Liver (tissue), 9 donors: Measurements from ENCODE around the gene PNPLA3. TPM values are rescaled to one million over a fixed set of nuclear protein-coding genes. Genes with fewer than 3 reads are reported as not detected.

Source experiments
- DNase-seq: peaks from one replicate; pipeline ENCODE4 v3.0.0-alpha.2; 2017; ENCODE audit warnings: low spot score
- H3K27ac ChIP-seq, 2 donors: one replicate each; pipeline ENCODE4 v1.7.0; 2013; ENCODE audit warnings: inconsistent platforms in 2 of 2, low read length in 2 of 2, control low read depth in 1 of 2, low read depth in 1 of 2, mild to moderate bottlenecking in 1 of 2
- H3K27me3 ChIP-seq, 4 donors: one replicate each; pipeline versions ENCODE4 v1.6.1 to v1.7.0; 2013; ENCODE audit warnings: low read length in 3 of 4, inconsistent platforms in 1 of 4, mild to moderate bottlenecking in 1 of 4, moderate library complexity in 1 of 4; ENCODE audit not compliant: control insufficient read depth in 4 of 4, insufficient read depth in 4 of 4
- H3K36me3 ChIP-seq, 4 donors: one replicate each; pipeline versions ENCODE4 v1.6.1 to v1.7.0; 2013; ENCODE audit warnings: low read length in 3 of 4, mild to moderate bottlenecking in 3 of 4, low read depth in 1 of 4, moderate library complexity in 1 of 4; ENCODE audit not compliant: control insufficient read depth in 4 of 4, insufficient read depth in 3 of 4
- H3K4me1 ChIP-seq, 4 donors: one replicate each; pipeline versions ENCODE4 v1.6.1 to v1.7.0; 2013; ENCODE audit warnings: low read length in 3 of 4, mild to moderate bottlenecking in 3 of 4, moderate library complexity in 1 of 4; ENCODE audit not compliant: control insufficient read depth in 4 of 4, insufficient read depth in 4 of 4
- H3K4me3 ChIP-seq, 3 donors: one replicate each; pipeline versions ENCODE4 v1.6.1 to v1.7.0; 2013; ENCODE audit warnings: low read length in 3 of 3, control low read depth in 1 of 3, low read depth in 1 of 3, mild to moderate bottlenecking in 1 of 3
- H3K9ac ChIP-seq, 2 donors: one replicate each; pipeline ENCODE4 v1.7.0; 2013; ENCODE audit warnings: low read length in 2 of 2, mild to moderate bottlenecking in 2 of 2, moderate library complexity in 2 of 2, control low read depth in 1 of 2, low read depth in 1 of 2
- H3K9me3 ChIP-seq, 4 donors: one replicate each; pipeline versions ENCODE4 v1.6.1 to v1.7.0; 2013; ENCODE audit warnings: low read length in 3 of 4; ENCODE audit not compliant: control insufficient read depth in 4 of 4
- EGR1 ChIP-seq, 2 donors: IDR thresholded peaks; 2 replicates each; pipeline ENCODE4 v1.6.1; 2016 to 2018; ENCODE audit warnings: antibody characterized with exemption in 2 of 2, low read depth in 2 of 2
- FOXA1 ChIP-seq: IDR thresholded peaks from 2 replicates; pipeline ENCODE4 v1.6.1; 2016; ENCODE audit warnings: antibody characterized with exemption
- FOXA2 ChIP-seq: IDR thresholded peaks from 2 replicates; pipeline ENCODE4 v1.6.1; 2016; ENCODE audit warnings: antibody characterized with exemption
- GABPA ChIP-seq, 2 donors: IDR thresholded peaks in 1 of 2; conservative IDR thresholded peaks in 1 of 2; 2 replicates each; pipeline ENCODE4 v1.6.1; 2016; ENCODE audit warnings: antibody characterized with exemption in 2 of 2, mild to moderate bottlenecking in 1 of 2, moderate library complexity in 1 of 2
- HNF4A ChIP-seq, 2 donors: conservative IDR thresholded peaks; 2 replicates each; pipeline ENCODE4 v1.6.1; 2016; ENCODE audit warnings: antibody characterized with exemption in 2 of 2, mild to moderate bottlenecking in 2 of 2
- HNF4G ChIP-seq: IDR thresholded peaks from 2 replicates; pipeline ENCODE4 v1.6.1; 2016; ENCODE audit warnings: antibody characterized with exemption
- JUND ChIP-seq, 2 donors: IDR thresholded peaks; 2 replicates each; pipeline ENCODE4 v1.6.1; 2016; ENCODE audit warnings: antibody characterized with exemption in 2 of 2
- NR2F2 ChIP-seq: IDR thresholded peaks from 2 replicates; pipeline ENCODE4 v1.6.1; 2016; ENCODE audit warnings: antibody characterized with exemption
- RAD21 ChIP-seq, 2 donors: IDR thresholded peaks; 2 replicates each; pipeline ENCODE4 v1.6.1; 2016; ENCODE audit warnings: antibody characterized with exemption in 2 of 2, mild to moderate bottlenecking in 2 of 2
- RXRA ChIP-seq, 2 donors: IDR thresholded peaks; 2 replicates each; pipeline ENCODE4 v1.6.1; 2017 to 2018; ENCODE audit warnings: antibody characterized with exemption in 2 of 2, mild to moderate bottlenecking in 1 of 2
- SP1 ChIP-seq: IDR thresholded peaks from 2 replicates; pipeline ENCODE4 v1.6.1; 2018; ENCODE audit warnings: antibody characterized with exemption, mild to moderate bottlenecking
- YY1 ChIP-seq: IDR thresholded peaks from 2 replicates; pipeline ENCODE4 v1.6.1; 2016; ENCODE audit warnings: antibody characterized with exemption, mild to moderate bottlenecking
- WGBS: extraction: QIAGEN DNeasy Blood & Tissue Kit; methylation state at CpG from one replicate; pipeline ENCODE4 v1.1.7; 2013; 5-methylcytosine and 5-hydroxymethylcytosine counted together
- polyA plus RNA-seq, 2 donors: library from polyadenylated mRNA; stranded (reverse) in 1 of 2; unstranded in 1 of 2; fragments of 200-250 nt in 1 of 2; fragments of >200 nt in 1 of 2; fragmentation: Nextera tagmentation in 1 of 2; extraction: Ambion mirVana in 1 of 2; gene quantifications; one replicate each; pipeline versions ENCODE4 v1.2.1 to v1.2.3, GENCODE V29; 2013 to 2015
- total RNA-seq, 2 donors: library from RNA; depleted of rRNA; stranded (reverse); fragments of >200 nt; gene quantifications; one replicate each; pipeline ENCODE4 v1.2.3, GENCODE V29; 2014
- TF ChIP-seq, protein P1 (sequence below): IDR thresholded peaks from 2 replicates; pipeline ENCODE4 v1.6.1; 2016; ENCODE audit warnings: antibody characterized with exemption
- TF ChIP-seq, protein P2 (sequence below): IDR thresholded peaks from 2 replicates; pipeline ENCODE4 v1.6.1; 2016; ENCODE audit warnings: antibody characterized with exemption, mild to moderate bottlenecking
- TF ChIP-seq, protein P3 (sequence below): fragments of 150-350 bp; IDR thresholded peaks from 2 replicates; pipeline ENCODE4 v1.5.1; 2017; ENCODE audit warnings: improper control_type of control experiment, low read depth, low read length; ENCODE audit not compliant: missing input control
- TF ChIP-seq, protein P4 (sequence below): IDR thresholded peaks from 2 replicates; pipeline ENCODE4 v1.6.1; 2016; ENCODE audit warnings: antibody characterized with exemption
- TF ChIP-seq, protein P5 (sequence below): IDR thresholded peaks from 2 replicates; pipeline ENCODE4 v1.6.1; 2016; ENCODE audit warnings: antibody characterized with exemption
- donor health status: healthy.
- donor health status: healthy.
- donor health status: healthy.
- donor health status: healthy.
- donor health status: healthy.

Gene PNPLA3
- total and polyA plus RNA-seq, 4 donors: 15.9 to 59.1 (median 24.8) TPM

DNA sequence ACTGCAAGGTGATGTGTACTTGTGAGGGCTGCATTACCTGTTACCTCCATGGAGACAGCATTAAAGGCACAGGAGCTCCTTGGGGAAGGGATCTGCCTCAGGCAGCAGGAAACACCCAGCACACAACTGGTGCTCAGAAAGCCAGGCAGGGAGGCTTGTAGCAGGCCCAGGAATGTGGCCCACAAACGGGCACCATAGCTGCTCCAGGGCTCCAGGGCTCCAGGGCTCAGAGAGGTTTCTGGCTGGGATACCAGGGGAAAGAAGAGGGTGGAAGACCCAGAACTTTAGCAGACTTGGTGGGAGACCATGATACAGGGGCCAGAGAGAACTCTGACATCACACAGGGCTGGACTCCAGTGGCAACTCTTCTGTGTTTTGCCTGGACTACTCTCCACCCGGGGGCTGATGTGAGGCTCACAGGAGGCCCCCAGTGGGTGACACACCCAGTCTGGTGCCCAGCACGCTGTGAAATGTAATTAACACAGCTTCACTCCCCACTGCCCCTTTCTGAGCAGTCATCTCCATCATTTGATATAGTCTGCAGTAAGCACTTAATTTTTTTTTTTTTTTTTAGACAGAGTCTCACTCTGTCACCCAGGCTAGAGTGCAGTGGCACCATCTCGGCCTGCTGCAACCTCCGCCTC, 46.6 kb upstream of the PNPLA3 start:
- no peak for DNase-seq
- Histone ChIP-seq H3K9ac (no peak overlapping the region), H3K27ac (no peak overlapping the region), H3K36me3 (no peaks in the 10 kb centered on the region), H3K4me1 (peaks cover 0 to 4% (median 2%) of the 10 kb centered on the region in 4 donors), H3K9me3 (no peaks in the 10 kb centered on the region), H3K27me3 (peaks cover 0 to 5% (median 0%) of the 10 kb centered on the region in 4 donors), H3K4me3 (no peak overlapping the region)
- no peak for TF ChIP-seq SP1
- no peak for TF ChIP-seq EGR1 (IDR thresholded peaks at IDR 0.05; ENCODE audit: low read depth in 2 of 2)
- no peak for TF ChIP-seq HNF4G
- TF ChIP-seq FOXA1: no peak
- no peak for TF ChIP-seq GABPA (IDR thresholded peaks at IDR 0.05 in 1 of 2, conservative IDR thresholded peaks at IDR 0.05 in 1 of 2)
- no peak for TF ChIP-seq RXRA (IDR thresholded peaks at IDR 0.05)
- TF ChIP-seq NR2F2: no peak
- TF ChIP-seq FOXA2: no peak
- no peak for TF ChIP-seq YY1
- TF ChIP-seq, protein P1, sequence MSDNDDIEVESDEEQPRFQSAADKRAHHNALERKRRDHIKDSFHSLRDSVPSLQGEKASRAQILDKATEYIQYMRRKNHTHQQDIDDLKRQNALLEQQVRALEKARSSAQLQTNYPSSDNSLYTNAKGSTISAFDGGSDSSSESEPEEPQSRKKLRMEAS: no peak
- TF ChIP-seq, protein P2, sequence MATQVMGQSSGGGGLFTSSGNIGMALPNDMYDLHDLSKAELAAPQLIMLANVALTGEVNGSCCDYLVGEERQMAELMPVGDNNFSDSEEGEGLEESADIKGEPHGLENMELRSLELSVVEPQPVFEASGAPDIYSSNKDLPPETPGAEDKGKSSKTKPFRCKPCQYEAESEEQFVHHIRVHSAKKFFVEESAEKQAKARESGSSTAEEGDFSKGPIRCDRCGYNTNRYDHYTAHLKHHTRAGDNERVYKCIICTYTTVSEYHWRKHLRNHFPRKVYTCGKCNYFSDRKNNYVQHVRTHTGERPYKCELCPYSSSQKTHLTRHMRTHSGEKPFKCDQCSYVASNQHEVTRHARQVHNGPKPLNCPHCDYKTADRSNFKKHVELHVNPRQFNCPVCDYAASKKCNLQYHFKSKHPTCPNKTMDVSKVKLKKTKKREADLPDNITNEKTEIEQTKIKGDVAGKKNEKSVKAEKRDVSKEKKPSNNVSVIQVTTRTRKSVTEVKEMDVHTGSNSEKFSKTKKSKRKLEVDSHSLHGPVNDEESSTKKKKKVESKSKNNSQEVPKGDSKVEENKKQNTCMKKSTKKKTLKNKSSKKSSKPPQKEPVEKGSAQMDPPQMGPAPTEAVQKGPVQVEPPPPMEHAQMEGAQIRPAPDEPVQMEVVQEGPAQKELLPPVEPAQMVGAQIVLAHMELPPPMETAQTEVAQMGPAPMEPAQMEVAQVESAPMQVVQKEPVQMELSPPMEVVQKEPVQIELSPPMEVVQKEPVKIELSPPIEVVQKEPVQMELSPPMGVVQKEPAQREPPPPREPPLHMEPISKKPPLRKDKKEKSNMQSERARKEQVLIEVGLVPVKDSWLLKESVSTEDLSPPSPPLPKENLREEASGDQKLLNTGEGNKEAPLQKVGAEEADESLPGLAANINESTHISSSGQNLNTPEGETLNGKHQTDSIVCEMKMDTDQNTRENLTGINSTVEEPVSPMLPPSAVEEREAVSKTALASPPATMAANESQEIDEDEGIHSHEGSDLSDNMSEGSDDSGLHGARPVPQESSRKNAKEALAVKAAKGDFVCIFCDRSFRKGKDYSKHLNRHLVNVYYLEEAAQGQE: no peak
- TF ChIP-seq RAD21 (IDR thresholded peaks at IDR 0.05): no peak
- TF ChIP-seq JUND (IDR thresholded peaks at IDR 0.05): no peak
- TF ChIP-seq, protein P3, sequence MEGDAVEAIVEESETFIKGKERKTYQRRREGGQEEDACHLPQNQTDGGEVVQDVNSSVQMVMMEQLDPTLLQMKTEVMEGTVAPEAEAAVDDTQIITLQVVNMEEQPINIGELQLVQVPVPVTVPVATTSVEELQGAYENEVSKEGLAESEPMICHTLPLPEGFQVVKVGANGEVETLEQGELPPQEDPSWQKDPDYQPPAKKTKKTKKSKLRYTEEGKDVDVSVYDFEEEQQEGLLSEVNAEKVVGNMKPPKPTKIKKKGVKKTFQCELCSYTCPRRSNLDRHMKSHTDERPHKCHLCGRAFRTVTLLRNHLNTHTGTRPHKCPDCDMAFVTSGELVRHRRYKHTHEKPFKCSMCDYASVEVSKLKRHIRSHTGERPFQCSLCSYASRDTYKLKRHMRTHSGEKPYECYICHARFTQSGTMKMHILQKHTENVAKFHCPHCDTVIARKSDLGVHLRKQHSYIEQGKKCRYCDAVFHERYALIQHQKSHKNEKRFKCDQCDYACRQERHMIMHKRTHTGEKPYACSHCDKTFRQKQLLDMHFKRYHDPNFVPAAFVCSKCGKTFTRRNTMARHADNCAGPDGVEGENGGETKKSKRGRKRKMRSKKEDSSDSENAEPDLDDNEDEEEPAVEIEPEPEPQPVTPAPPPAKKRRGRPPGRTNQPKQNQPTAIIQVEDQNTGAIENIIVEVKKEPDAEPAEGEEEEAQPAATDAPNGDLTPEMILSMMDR: no peak
- WGBS: 61% methylated on average over 5 of the region's 5 CpGs

DNA sequence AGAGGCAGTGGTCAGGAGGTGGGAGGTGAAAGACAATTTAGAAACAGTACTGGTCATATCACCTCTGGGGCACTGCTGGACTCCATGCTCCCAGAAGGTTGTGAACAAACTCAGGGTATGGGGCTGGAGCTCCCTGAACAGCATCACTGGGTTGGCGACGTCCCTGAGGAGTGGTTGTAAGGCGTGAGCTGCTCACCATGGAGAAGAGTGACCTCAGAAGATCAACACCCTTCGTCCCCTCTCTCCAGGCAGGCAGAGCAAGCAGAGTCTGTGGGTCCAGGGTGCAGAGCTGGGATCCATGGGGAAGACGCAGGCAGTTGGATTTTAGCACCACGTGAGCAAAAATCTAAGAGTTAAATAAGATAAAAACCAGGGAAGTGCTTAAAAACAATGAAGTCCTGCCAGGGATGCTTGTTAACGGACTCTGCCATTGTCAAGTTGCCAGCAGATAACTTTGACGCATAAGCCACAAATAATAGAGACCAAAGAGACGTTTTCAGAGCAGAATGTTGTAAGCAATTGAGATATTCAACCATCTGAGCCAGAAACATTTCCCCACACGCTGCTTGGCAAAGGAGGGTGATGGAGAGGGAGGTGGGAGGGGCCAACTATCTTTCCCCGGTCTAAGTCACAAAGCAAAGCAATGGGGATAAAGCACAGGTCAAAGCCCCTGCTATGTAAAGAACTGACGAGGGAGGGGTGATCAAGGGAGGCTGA, 45.4 kb upstream of the PNPLA3 start:
- WGBS: 54% methylated on average over 12 of the region's 12 CpGs
- H3K27me3 ChIP-seq: peaks cover 0 to 5% (median 0%) of the 10 kb centered on the region in 4 donors
- no peak for DNase-seq
- TF ChIP-seq SP1: no peak
- no peak for TF ChIP-seq FOXA2
- TF ChIP-seq JUND (IDR thresholded peaks at IDR 0.05): no peak
- TF ChIP-seq, protein P4, sequence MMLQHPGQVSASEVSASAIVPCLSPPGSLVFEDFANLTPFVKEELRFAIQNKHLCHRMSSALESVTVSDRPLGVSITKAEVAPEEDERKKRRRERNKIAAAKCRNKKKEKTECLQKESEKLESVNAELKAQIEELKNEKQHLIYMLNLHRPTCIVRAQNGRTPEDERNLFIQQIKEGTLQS: no peak
- TF ChIP-seq HNF4G: no peak
- TF ChIP-seq RXRA (IDR thresholded peaks at IDR 0.05): no peak
- TF ChIP-seq GABPA (IDR thresholded peaks at IDR 0.05 in 1 of 2, conservative IDR thresholded peaks at IDR 0.05 in 1 of 2): no peak
- TF ChIP-seq HNF4A (conservative IDR thresholded peaks at IDR 0.05): no peak
- TF ChIP-seq FOXA1: no peak
- TF ChIP-seq, protein P3: no peak
- TF ChIP-seq, protein P5, sequence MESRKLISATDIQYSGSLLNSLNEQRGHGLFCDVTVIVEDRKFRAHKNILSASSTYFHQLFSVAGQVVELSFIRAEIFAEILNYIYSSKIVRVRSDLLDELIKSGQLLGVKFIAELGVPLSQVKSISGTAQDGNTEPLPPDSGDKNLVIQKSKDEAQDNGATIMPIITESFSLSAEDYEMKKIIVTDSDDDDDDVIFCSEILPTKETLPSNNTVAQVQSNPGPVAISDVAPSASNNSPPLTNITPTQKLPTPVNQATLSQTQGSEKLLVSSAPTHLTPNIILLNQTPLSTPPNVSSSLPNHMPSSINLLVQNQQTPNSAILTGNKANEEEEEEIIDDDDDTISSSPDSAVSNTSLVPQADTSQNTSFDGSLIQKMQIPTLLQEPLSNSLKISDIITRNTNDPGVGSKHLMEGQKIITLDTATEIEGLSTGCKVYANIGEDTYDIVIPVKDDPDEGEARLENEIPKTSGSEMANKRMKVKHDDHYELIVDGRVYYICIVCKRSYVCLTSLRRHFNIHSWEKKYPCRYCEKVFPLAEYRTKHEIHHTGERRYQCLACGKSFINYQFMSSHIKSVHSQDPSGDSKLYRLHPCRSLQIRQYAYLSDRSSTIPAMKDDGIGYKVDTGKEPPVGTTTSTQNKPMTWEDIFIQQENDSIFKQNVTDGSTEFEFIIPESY: no peak
- TF ChIP-seq, protein P1: no peak
- no peak for TF ChIP-seq NR2F2
- TF ChIP-seq YY1: no peak
- no peak for TF ChIP-seq RAD21 (IDR thresholded peaks at IDR 0.05)

More for the DNA sequence above, 45.4 kb upstream of the PNPLA3 start:
- Histone ChIP-seq H3K36me3 (no peaks in the 10 kb centered on the region), H3K4me1 (peaks cover 0 to 4% (median 2%) of the 10 kb centered on the region in 4 donors), H3K4me3 (no peak overlapping the region), H3K9me3 (no peaks in the 10 kb centered on the region), H3K9ac (no peak overlapping the region), H3K27ac (no peak overlapping the region)
